Measurements from ENCODE around the gene STUB1. TPM values are rescaled to one million over a fixed set of nuclear protein-coding genes. Genes with fewer than 3 reads are reported as not detected.

The STUB1 gene
- total and polyA plus RNA-seq, 12 donors = 121 to 339 (median 190) TPM

DNA sequence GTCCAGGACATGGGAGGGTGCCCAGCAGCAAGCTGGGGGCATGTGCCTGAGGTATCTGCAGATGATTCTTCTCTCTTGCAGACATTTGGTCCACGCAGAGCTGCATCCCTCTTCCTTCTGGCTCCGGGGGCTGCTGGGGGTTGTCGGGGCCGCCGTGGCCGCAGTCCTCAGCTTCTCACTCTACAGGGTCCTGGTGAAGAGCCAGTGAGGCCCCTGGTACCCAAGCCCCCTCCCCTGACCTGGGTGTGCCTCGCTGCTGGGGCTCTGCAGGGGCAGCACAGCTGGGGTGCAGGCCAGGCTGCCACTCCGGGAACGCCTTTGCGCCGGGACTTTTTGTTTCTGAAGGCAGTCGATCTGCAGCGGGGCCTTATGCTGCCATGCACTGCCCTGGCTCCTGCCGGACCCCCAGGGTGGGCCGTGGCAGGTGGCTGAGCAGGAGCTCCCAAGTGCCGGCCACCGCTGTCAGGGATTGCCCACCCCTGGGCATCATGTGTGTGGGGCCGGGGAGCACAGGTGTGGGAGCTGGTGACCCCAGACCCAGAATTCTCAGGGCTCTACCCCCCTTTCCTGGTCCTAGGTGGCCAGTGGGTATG, 6.7 kb upstream of the STUB1 start:
- Histone ChIP-seq H3K27ac (peak overlapping the region in 1 of 5 donors; percentile 49), H3K4me3 (no peak overlapping the region), H3K36me3 (replicated peaks in 1 of 2) (peaks cover 0 to 44% of the 10 kb centered on the region in 2 donors), H3K9me3 (replicated peaks in 1 of 3) (no peaks in the 10 kb centered on the region), H3K27me3 (no peaks in the 10 kb centered on the region), H3K4me1 (replicated peaks in 1 of 2) (peaks cover 23 to 24% of the 10 kb centered on the region in 2 donors)
- no peak for TF ChIP-seq POLR2A (IDR thresholded peaks at IDR 0.05)
- TF ChIP-seq, protein P1, sequence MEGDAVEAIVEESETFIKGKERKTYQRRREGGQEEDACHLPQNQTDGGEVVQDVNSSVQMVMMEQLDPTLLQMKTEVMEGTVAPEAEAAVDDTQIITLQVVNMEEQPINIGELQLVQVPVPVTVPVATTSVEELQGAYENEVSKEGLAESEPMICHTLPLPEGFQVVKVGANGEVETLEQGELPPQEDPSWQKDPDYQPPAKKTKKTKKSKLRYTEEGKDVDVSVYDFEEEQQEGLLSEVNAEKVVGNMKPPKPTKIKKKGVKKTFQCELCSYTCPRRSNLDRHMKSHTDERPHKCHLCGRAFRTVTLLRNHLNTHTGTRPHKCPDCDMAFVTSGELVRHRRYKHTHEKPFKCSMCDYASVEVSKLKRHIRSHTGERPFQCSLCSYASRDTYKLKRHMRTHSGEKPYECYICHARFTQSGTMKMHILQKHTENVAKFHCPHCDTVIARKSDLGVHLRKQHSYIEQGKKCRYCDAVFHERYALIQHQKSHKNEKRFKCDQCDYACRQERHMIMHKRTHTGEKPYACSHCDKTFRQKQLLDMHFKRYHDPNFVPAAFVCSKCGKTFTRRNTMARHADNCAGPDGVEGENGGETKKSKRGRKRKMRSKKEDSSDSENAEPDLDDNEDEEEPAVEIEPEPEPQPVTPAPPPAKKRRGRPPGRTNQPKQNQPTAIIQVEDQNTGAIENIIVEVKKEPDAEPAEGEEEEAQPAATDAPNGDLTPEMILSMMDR (IDR thresholded peaks at IDR 0.05) = no peak
- intact Hi-C loops (cut with DNase I) = no loop called here
- 91 to 95% (median 93%) methylated on average over 8 to 18 of the region's 18 CpGs for WGBS, 4 donors
- no peak for DNase-seq

DNA sequence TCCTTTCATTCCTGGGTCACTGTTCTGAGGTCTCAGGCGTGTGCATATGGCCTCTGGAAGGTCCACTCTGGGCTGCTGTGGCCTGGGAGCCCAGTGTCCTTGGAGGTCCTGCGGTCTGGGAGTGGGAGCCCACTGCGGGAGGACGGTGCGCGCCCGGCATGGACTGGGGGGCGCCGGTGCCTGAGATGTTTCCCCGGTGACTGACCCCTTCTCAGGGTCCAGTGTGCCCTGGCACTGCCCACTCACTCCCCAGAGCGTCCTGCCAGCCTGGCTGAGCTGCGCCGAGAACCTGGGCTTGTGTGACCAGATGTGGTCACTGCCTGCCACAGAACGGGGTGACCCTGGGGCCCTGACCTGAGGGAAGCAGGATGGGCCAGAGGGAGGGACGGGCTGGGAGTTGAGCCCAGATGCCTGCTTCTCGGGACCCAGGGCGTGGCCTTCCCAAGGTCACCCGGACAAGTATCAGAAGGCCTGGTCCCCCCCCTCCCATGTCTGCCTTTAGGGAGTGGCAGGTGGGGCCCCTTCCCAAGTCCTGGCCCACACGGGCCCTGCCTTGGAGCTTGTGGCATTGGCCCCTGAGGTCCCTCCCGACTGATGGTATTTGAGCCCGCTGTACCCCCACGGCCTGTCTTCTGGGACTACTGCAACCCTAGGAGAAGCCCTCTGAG, 5.9 kb upstream of the STUB1 start:
- H3K27ac ChIP-seq = peak overlapping the region in 3 of 5 donors; percentile 49 to 77 (median 50)
- WGBS, 4 donors = 50 to 60% (median 55%) methylated on average over 9 to 22 of the region's 22 CpGs
- intact Hi-C loops (cut with DNase I) = no loop called here

DNA sequence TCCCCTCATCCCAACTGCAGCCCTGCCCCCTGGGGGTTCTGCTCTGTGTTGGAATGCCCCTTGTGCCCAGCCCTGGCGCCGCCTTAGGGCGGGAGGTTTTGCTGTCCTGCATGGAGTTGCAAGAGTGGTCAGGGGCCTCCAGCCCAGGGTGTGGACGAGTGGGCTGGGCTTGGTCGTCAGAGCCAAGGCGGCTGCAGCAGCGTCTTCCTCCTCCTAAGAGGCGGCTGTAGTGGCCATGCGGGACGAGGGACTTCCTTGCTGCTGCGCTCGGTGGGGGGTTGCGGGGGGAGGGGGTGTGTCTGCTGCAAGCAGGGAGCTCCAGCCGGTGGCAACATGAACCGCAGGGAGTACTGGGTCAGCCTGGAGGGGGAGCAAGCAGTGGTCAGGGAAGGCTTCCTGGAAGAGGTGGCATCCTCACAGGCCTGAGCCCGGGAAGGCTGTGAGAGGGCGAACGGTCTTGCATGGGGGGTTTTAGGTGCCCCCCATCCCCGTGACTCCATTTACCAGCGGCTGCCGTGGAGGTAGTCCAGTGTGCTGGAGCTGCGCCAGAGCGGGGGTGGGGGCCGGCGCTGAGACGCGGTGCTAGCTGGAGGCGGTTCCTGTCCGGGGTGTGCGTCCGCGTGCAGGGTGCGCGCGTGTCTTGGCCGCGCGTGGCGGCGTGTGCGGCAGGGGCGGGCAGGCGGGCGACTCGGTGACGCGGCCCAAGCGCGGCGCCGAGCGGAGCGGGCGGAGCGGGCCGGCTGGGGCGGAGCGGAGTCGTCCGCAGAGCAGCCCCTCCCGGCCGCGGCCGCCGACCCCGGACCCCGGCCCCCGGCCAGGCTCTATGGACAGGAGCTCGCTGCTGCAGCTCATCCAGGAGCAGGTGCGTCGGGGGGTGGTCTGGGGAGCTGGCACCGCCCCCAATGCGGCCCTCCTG, 5.0 kb upstream of the STUB1 start, which contains the start of gene RHBDL1:
Gene RHBDL1 (plus strand): TSS at position 704 of the 916 bp plus-strand sequence. CDS start 120 bp downstream, at position 824.
- 5 to 6% methylated on average over 60 to 73 of the region's 73 CpGs; no CpG with 5 or more reads in 2 of the 4 donors for WGBS, 4 donors
- peak in 2 of 7 donors; percentile 61 to 62 for DNase-seq

More for the DNA sequence above, 5.9 kb upstream of the STUB1 start:
- Histone ChIP-seq H3K4me1 (replicated peaks in 1 of 2) (peaks cover 15 to 16% of the 10 kb centered on the region in 2 donors), H3K36me3 (replicated peaks in 1 of 2) (peaks cover 0 to 44% of the 10 kb centered on the region in 2 donors), H3K9me3 (replicated peaks in 1 of 3) (no peaks in the 10 kb centered on the region), H3K4me3 (no peak overlapping the region), H3K27me3 (no peaks in the 10 kb centered on the region)
- no peak for TF ChIP-seq POLR2A (IDR thresholded peaks at IDR 0.05)
- TF ChIP-seq, protein P1 (IDR thresholded peaks at IDR 0.05) = no peak
- peak in 4 of 7 donors; percentile 80 to 86 (median 82) for DNase-seq

More for the DNA sequence above, 5.0 kb upstream of the STUB1 start, which contains the start of gene RHBDL1:
- Histone ChIP-seq H3K27ac (peak within 1 kb of the TSS in 3 of 5 donors; percentile 47 to 77 (median 50)), H3K4me3 (peak within 1 kb of the TSS in 1 of 4 donors; percentile 51), H3K9me3 (replicated peaks in 1 of 3) (no peaks in the 10 kb centered on the region), H3K4me1 (replicated peaks in 1 of 2) (peaks cover 13 to 15% of the 10 kb centered on the region in 2 donors), H3K36me3 (replicated peaks in 1 of 2) (peaks cover 0 to 35% of the 10 kb centered on the region in 2 donors), H3K27me3 (no peaks in the 10 kb centered on the region)
- no peak for TF ChIP-seq POLR2A (IDR thresholded peaks at IDR 0.05)
- TF ChIP-seq, protein P1 (IDR thresholded peaks at IDR 0.05) = peak in 1 of 6 experiments; percentile 17
- intact Hi-C loops (cut with DNase I) = no loop called here

Data from adrenal gland (tissue), 12 donors.